HG03097 (cell line): ENCODE measurements around the gene COL4A2.

Source experiments
- ATAC-seq: cut with Tn5 transposase; IDR thresholded peaks from one replicate; pipeline ENCODE4 v1.9.1; 2021; ENCODE audit not compliant: unreplicated experiment, low FRiP score

COL4A2 gene

DNA sequence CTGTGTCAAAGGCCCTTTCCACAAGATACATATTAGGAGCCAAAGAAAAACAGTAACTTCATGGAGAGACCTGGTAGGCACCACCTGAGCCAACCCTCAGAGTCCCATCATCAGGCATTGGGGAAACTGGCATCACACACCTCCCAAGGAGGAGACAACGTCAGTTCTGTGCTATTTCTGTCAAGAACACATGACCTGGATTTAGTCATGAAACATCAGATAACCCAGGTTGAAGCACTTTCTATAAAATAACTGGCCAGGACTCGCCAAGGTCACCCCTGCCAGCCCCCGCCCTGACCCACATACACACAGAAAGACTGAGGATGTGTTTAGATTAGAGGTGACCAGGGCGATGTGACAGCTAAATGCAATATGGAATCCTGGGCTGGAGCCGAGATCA lies 35.8 kb upstream of the COL4A2 start:
- no peak for ATAC-seq

GRCh38 chr13:110272227-110272626 lies 34.9 kb upstream of the COL4A2 start:
- ATAC-seq, result no peak

DNA sequence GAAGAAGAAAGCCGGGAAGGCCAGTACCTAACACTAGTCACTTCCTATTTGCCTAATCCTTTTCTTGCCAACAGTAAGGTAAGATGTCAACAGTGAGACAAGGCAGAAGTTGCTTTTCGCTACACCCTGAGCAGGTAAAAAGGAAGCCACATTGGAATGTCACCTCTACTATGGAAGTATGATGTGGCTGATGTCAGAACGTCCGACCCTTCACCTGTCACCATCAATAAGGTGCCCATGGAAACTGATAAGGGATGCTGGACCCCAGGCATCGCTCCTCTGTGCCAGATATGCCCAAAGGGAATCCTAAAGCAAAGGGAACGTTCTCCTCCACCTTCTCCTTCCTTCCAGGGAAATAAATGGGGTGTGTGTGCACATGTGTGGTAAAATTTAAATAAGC lies 34.4 kb upstream of the COL4A2 start:
- ATAC-seq, result no peak

DNA sequence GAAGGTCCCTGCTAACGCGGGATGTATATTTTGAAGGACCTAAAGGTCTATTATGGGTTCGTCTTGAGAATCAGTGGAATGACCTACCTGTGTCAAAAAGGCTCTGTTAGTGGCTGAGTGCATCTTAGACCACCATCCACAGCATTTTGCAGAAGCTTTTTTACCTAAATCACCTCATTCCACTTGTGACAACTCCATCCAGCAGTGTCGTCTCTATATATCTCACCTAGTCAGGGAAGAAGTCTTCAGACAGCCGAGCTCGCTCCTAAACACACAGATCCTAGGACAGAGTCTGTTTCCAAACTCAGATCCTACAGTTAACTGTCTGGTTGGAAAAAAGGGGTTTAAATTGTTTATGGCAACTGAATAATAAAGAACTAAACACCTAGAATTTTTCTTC lies 33.8 kb upstream of the COL4A2 start:
- ATAC-seq, result no peak

DNA sequence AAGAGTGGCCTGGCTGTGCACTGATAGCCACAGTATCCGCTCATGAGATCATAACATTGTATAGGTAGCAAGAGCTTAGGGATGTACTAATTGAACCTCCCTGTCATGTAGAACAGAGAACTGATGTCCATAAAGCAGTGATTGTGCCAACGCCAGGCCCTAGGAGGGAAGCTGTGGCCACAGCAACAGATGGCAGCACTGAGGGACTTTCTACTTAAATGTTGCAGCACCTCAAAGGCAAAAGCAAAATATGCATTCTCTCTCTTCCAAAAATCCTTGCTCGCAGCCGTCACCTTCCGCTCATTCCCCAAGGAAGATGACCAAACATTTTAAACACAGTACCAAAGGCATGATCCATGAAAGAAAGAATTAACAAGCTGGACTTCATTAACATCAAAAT lies 32.4 kb upstream of the COL4A2 start:
- ATAC-seq, result no peak

DNA sequence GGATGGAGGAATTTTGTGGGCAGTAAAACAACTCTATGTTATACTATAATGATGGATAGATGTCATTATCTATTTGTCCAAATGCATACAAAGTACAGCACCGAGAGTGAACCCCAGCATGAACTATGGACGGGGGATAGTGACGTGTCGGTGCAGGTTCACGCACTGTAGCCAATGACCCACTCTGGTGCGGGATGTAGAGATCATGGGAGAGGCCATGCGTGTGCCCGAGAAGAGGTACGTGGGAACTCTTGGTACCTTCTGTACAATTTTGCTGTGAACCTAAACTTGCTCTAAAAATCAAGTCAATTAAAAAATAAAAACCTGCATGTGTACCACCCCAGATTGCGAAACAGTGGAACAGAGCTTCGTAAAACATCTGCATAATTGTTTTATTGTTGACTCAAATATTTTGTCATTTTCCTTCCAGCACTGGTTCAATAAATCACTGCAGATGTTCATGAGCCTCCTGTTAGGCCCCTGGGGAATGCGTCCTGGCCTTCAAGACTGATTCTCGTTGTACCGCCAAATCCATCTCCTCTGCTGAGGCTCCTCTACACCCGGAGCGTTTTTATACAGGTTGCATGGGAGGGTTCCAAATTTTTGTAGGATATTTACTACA lies 31.0 kb upstream of the COL4A2 start:
- ATAC-seq, result no peak

DNA sequence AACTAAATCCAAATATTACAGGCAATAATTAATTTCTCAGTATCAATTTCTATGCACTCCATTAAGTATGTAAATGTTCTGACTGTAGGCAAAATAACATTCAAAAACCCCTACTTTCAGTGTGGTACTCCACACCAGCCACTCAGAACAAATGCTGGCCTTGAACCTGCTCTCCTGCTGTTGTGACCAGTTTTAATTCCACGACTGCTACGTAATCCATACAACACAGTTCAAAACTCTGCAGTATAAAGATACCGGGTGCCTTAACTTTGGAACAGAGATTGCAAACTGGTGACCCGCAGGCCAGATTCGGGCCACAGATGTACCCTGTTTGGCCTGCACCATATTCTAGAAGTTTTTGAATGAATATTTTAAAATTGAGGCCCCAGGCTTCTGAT lies 30.5 kb upstream of the COL4A2 start:
- ATAC-seq, result no peak

- ATAC-seq, result no peak
These were observed 29.6 kb upstream of the COL4A2 start for GRCh38 chr13:110277357-110277975.

- no peak for ATAC-seq
These were observed 28.2 kb upstream of the COL4A2 start for GRCh38 chr13:110278859-110279258.

DNA sequence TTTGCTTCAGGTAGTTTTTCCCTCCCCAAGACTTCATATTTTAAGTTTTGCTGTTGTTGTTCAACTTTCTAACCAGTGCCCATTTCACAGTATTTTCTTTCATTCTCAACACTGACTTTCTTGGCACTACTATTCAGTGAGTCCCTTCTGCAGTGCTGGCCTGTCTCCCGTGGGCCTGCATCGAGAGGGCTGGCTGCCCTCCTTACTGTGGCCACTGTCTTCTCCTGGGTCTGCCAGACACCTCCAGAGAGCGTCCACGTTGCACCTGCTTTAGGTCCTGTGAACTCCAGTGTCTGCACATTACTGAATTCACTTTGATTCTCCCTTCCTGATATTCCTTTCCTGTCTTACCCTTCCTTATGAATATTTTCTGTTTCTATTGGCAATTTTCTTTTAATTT lies 27.4 kb upstream of the COL4A2 start:
- ATAC-seq, result no peak

- ATAC-seq, result no peak
These were observed 26.8 kb upstream of the COL4A2 start for GRCh38 chr13:110280231-110280813.

- ATAC-seq, result no peak
These were observed 25.9 kb upstream of the COL4A2 start for GRCh38 chr13:110280985-110281688.

GRCh38 chr13:110281736-110282135 lies 25.3 kb upstream of the COL4A2 start:
- no peak for ATAC-seq

- no peak for ATAC-seq
These were observed 24.7 kb upstream of the COL4A2 start for GRCh38 chr13:110282316-110282841.

DNA sequence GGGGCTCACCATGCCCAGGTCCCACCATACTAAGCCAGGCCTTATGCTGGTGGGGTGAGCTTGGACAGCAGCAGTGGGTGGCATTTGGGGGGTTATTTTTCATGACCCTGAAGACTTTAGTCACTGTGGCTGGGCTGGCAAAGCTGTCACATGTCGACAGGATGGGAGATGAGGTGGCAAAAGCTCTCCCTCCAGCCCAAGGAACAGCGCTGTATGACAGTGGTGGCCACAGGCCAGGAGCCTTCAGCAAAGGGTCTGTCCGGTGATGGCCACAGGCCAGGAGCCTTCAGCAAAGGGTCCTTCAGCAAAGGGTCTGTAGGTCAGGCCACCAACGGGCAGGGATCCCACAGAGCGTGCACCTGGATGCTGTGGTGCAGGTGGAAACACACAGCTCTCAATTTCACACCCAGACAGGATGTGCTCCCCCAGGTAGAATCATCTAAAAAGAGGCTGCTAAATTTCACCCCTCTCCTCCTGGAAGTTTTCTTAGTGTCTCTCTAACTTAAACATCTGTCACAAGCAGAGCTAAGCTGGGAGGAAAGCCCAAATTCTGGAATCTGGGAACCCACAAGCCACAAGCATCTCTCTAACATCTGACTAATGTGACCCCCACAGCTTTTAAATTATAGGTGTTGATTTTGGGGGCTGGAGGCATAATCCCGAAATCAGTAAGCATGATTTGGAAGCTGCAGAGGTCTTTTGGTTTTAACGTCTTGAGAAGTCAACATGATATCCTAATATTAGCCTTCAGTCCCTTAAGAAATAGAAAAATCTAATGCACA lies 23.2 kb upstream of the COL4A2 start:
- ATAC-seq, result no peak

GRCh38 chr13:110284779-110285484 lies 22.2 kb upstream of the COL4A2 start:
- ATAC-seq, result no peak

GRCh38 chr13:110285991-110286832 lies 20.9 kb upstream of the COL4A2 start:
- ATAC-seq, result no peak

DNA sequence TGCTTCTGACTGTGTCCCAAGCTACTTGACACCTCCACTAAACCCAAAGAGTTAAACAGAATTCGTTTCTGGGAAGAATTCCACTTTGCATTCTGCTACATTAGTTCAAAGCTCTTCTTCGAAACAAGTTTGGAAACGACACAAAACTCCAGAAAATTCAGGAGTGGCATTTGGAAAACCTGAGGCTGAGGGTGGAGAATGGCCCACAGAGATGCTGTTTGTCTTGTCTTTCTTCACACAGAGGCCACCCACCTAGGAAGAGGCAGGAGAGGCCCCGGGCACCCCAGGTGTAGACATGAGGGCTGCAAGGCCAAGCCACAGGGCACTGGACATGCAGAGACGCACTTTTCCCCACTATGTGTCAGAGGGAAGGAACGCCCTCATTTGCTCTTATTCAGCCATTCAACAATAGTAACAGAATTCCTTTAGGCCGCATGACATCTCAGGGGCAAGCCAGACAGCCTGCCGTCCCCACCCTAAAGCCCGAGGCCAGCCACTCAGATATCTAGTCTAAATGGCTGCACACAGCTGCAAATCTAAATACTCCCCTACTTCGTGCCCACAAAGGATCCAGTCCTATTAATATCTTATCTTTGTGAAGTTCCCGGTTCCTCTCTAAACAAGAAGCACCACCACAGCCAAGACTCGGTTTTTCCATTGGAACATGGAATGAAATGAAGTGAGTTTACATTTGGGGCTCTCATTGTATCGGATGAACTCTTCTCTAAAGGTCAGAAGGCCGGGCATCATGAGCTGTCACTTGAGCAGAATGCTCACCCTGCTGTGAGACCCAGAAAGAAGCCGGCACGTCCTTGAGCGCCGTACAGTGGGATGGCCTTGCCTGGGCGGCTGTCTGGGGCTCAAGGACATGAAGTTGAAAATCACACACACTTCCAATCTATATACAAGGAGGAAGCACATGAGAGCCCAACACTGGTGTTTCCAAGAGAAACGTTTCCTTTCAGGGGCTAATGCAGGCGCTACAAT lies 20.0 kb upstream of the COL4A2 start:
- no peak for ATAC-seq
